Upper lobe of left lung (tissue), 4 donors: ENCODE results near the gene BACE1.

Experiments used
- CTCF ChIP-seq, 6 experiments: fragments of 450-650 bp in 4 of 6; fragments of 200-600 bp in 2 of 6; sonication (generic) in 2 of 6; IDR thresholded peaks; one replicate each; pipeline ENCODE4 v1.5.1; 2016 to 2019; ENCODE audit warnings: antibody characterized with exemption in 6 of 6
- EP300 ChIP-seq, 4 donors: sonication (generic); formaldehyde crosslinking; IDR thresholded peaks; one replicate each; pipeline ENCODE4 v1.5.1; 2017; ENCODE audit warnings: antibody characterized with exemption in 4 of 4, control low read depth in 2 of 4

- TF ChIP-seq CTCF (IDR thresholded peaks at IDR 0.05) (no peak), EP300 (IDR thresholded peaks at IDR 0.05) (no peak)
These were observed 57.5 kb downstream of the BACE1 start for GRCh38 chr11:117258576-117258975.
